Measurements from ENCODE around the gene H6PD.

Gene H6PD

DNA sequence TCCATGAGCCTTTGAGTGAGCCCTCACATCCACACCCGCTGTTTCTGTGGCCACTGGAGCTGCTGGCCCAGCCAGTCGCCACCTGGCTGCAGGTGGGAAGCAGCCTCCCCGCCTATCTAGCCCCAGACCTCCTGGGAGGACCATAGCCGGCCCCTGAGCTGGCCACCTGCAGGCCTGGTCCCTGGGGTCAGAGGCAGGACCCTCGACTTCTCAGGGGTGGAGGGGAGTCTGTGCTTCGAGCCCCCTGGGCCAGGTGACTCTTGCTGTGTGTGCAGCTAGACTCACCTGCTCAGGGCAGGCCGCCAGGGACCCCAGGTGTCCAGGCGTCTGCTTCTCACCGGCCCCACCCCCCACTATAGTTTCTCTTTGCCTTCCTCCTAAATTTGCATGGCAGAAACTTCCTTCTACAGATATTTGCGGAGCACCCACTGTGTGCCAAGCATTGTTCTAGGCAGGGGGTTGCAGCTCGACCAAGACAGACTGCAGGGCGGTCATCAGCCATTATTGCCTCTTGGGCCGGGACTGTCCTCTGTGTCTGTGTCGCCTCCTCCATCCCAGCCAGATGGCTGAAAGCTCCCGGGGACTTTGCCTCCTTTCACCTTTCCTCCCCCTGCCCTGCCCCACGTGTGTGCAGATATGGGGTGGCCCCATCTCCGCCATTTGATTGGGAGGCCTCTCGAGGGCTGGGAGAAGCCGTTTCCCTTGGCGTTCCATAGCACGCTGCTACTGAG is 85.4 kb downstream of the H6PD start:
- DNase-seq, result no peak
